ENCODE data around the gene MBNL2. TPM values are rescaled to one million over a fixed set of nuclear protein-coding genes. Genes with fewer than 3 reads are reported as not detected.

The MBNL2 gene
- total RNA-seq, 1 experiment from 2014 or later: 74.3 TPM

GRCh38 chr13:97364827-97365226, 142.7 kb downstream of the MBNL2 start:
- DNase-seq (ENCODE audit: unreplicated experiment): no peak
- no TSS peak for BruUV-seq (replicated peaks)
- intact Hi-C loops (cut with micrococcal nuclease): loop anchor here (10.0 kb wide), 1 partner anchor 210 kb away; no protein-coding TSS in a partner anchor
- no peaks in the 10 kb centered on the region for H3K27me3 Mint-ChIP-seq (ENCODE audit: insufficient read depth, unreplicated experiment)
- peaks cover 6% of the 10 kb centered on the region for H3K4me1 Mint-ChIP-seq (ENCODE audit: insufficient read depth, unreplicated experiment)
- no peak overlapping the region for H3K27ac Mint-ChIP-seq (ENCODE audit: low read depth, unreplicated experiment)
- ChIA-PET POLR2A (interaction anchor here (0.6 to 3.0 kb wide), 4 partner anchors 134 to 255 kb away, joined by 3 to 14 read pairs (median 4); no protein-coding TSS in a partner anchor), CTCF (interaction anchor here (0.9 to 1.6 kb wide), 5 partner anchors 13 to 347 kb away, joined by 3 to 6 read pairs (median 4); no protein-coding TSS in a partner anchor)
- peaks cover 45% of the 10 kb centered on the region for H3K36me3 Mint-ChIP-seq (ENCODE audit: insufficient read depth, unreplicated experiment)
- H3K4me3 Mint-ChIP-seq (ENCODE audit: unreplicated experiment): no peak overlapping the region
- H3K9me3 Mint-ChIP-seq (ENCODE audit: unreplicated experiment): no peaks in the 10 kb centered on the region
- TF ChIP-seq, protein P1, sequence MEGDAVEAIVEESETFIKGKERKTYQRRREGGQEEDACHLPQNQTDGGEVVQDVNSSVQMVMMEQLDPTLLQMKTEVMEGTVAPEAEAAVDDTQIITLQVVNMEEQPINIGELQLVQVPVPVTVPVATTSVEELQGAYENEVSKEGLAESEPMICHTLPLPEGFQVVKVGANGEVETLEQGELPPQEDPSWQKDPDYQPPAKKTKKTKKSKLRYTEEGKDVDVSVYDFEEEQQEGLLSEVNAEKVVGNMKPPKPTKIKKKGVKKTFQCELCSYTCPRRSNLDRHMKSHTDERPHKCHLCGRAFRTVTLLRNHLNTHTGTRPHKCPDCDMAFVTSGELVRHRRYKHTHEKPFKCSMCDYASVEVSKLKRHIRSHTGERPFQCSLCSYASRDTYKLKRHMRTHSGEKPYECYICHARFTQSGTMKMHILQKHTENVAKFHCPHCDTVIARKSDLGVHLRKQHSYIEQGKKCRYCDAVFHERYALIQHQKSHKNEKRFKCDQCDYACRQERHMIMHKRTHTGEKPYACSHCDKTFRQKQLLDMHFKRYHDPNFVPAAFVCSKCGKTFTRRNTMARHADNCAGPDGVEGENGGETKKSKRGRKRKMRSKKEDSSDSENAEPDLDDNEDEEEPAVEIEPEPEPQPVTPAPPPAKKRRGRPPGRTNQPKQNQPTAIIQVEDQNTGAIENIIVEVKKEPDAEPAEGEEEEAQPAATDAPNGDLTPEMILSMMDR (IDR thresholded peaks at IDR 0.05; ENCODE audit: unreplicated experiment): no peak

GRCh38 chr13:97366172-97366688, 144.1 kb downstream of the MBNL2 start:
- intact Hi-C loops (cut with micrococcal nuclease): loop anchor here (10.0 kb wide), 1 partner anchor 209 kb away; no protein-coding TSS in a partner anchor
- H3K27me3 Mint-ChIP-seq (ENCODE audit: insufficient read depth, unreplicated experiment): no peaks in the 10 kb centered on the region
- ChIA-PET CTCF (interaction anchor here (0.6 to 2.9 kb wide), 14 partner anchors 9 to 434 kb away, joined by 3 to 12 read pairs (median 3); partner anchors contain the start of gene MBNL2), POLR2A (interaction anchor here (0.7 to 2.2 kb wide), 3 partner anchors 67 to 443 kb away, joined by 3 to 9 read pairs (median 3); partner anchors contain the start of genes MBNL2 and RAP2A)
- no peak overlapping the region for H3K4me3 Mint-ChIP-seq (ENCODE audit: unreplicated experiment)
- TF ChIP-seq, protein P1 (IDR thresholded peaks at IDR 0.05; ENCODE audit: unreplicated experiment): peak; percentile 16
- peaks cover 35% of the 10 kb centered on the region for H3K36me3 Mint-ChIP-seq (ENCODE audit: insufficient read depth, unreplicated experiment)
- peaks cover 6% of the 10 kb centered on the region for H3K4me1 Mint-ChIP-seq (ENCODE audit: insufficient read depth, unreplicated experiment)
- DNase-seq (ENCODE audit: unreplicated experiment): no peak
- H3K27ac Mint-ChIP-seq (ENCODE audit: low read depth, unreplicated experiment): no peak overlapping the region
- no TSS peak for BruUV-seq (replicated peaks)
- H3K9me3 Mint-ChIP-seq (ENCODE audit: unreplicated experiment): no peaks in the 10 kb centered on the region

- Mint-ChIP-seq H3K36me3 (ENCODE audit: insufficient read depth, unreplicated experiment) (peaks cover 25% of the 10 kb centered on the region), H3K9me3 (ENCODE audit: unreplicated experiment) (no peaks in the 10 kb centered on the region), H3K27ac (ENCODE audit: low read depth, unreplicated experiment) (peak overlapping the region; percentile 62), H3K4me3 (ENCODE audit: unreplicated experiment) (no peak overlapping the region), H3K4me1 (ENCODE audit: insufficient read depth, unreplicated experiment) (peaks cover 6% of the 10 kb centered on the region), H3K27me3 (ENCODE audit: insufficient read depth, unreplicated experiment) (no peaks in the 10 kb centered on the region)
- TF ChIP-seq, protein P1 (IDR thresholded peaks at IDR 0.05; ENCODE audit: unreplicated experiment): no peak
- ChIA-PET POLR2A (interaction anchor here (0.8 to 4.3 kb wide), 4 partner anchors 66 to 1617 kb away, joined by 3 to 37 read pairs (median 8); partner anchors contain the start of genes MBNL2 and RAP2A), CTCF (interaction anchor here (0.5 to 2.9 kb wide), 15 partner anchors 10 to 1961 kb away, joined by 3 to 12 read pairs (median 3); partner anchors contain the start of gene MBNL2)
- intact Hi-C loops (cut with micrococcal nuclease): loop anchor here (10.0 kb wide), 1 partner anchor 208 kb away; no protein-coding TSS in a partner anchor
- DNase-seq (ENCODE audit: unreplicated experiment): peak; percentile 18
- BruUV-seq (replicated peaks): no TSS peak
Measured at GRCh38 chr13:97367016-97367822, 145.1 kb downstream of the MBNL2 start.

All from MCF 10A (cell line).